Testis (tissue), 5 donors: ENCODE results near the gene MAOA. TPM values are rescaled to one million over a fixed set of nuclear protein-coding genes. Genes with fewer than 3 reads are reported as not detected.
"Not testable (repeated sequence)": the region's sequence is repeated elsewhere in the genome, so short reads cannot be mapped to it uniquely, and the experiment has no call there.

Source experiments
- DNase-seq: peaks from one replicate; pipeline ENCODE4 v3.0.0-alpha.2; 2019
- H3K27ac ChIP-seq, 2 donors: fragments of 200-600 bp; sonication (generic); one replicate each; pipeline ENCODE4 v1.5.1; 2019
- H3K27me3 ChIP-seq: fragments of 200-600 bp; sonication (generic); one replicate; pipeline ENCODE4 v1.5.1; 2019
- H3K36me3 ChIP-seq: fragments of 200-600 bp; sonication (generic); one replicate; pipeline ENCODE4 v1.5.1; 2017; ENCODE audit warnings: low read depth; ENCODE audit errors: missing control alignments
- H3K4me1 ChIP-seq: fragments of 200-600 bp; sonication (generic); one replicate; pipeline ENCODE4 v1.5.1; 2019
- H3K4me3 ChIP-seq, 2 donors: fragments of 200-600 bp; sonication (generic); one replicate each; pipeline ENCODE4 v1.5.1; 2017 to 2019
- H3K9me3 ChIP-seq: fragments of 200-600 bp; sonication (generic); one replicate; pipeline ENCODE4 v1.5.1; 2017
- CTCF ChIP-seq, 3 experiments: fragments of 450-650 bp in 2 of 3; fragments of 200-600 bp in 1 of 3; sonication (generic) in 1 of 3; IDR thresholded peaks; one replicate each; pipeline ENCODE4 v1.5.1; 2016 to 2019; ENCODE audit warnings: antibody characterized with exemption in 3 of 3, mild to moderate bottlenecking in 2 of 3, moderate library complexity in 1 of 3
- POLR2A ChIP-seq: fragments of 450-650 bp; IDR thresholded peaks from one replicate; pipeline ENCODE4 v1.6.1; 2017; ENCODE audit warnings: antibody characterized with exemption, mild to moderate bottlenecking, moderate library complexity
- WGBS, 2 donors: methylation state at CpG; one replicate each; pipeline ENCODE4 v1.1.5; 2018; 5-methylcytosine and 5-hydroxymethylcytosine counted together
- intact Hi-C: fragments of 100-400 bp; cut with DNase I; formaldehyde crosslinking; loops from one replicate; pipeline ENCODE4 v1.15.1; 2023; ENCODE audit warnings: low total_unique reads
- long read RNA-seq, 2 donors: transcript quantifications; one replicate each; lab custom pipeline, GENCODE V29; 2026
- polyA plus RNA-seq: library from polyadenylated mRNA; stranded (reverse); fragments of 350-450 nt; fragmentation: Illumina TruSeq; extraction: RNeasy Lipid Tissue Mini Kit (QIAGEN cat#74804); gene quantifications from one replicate; pipeline ENCODE4 v1.2.3, GENCODE V29; 2014; ENCODE audit warnings: low read depth, low replicate concordance; ENCODE audit not compliant: insufficient read depth
- total RNA-seq, 2 donors: library from RNA; depleted of rRNA; stranded (reverse); fragments of >200 nt; gene quantifications; one replicate each; pipeline ENCODE4 v1.2.3, GENCODE V29; 2016

MAOA gene
- 10 to 100 TPM in 1 of 2 donors, 1 to 10 TPM in 1; 6.5 to 12.3 TPM for total RNA-seq
- 11.8 TPM for polyA plus RNA-seq
- long read RNA-seq, donor 1, full-length matches to known transcripts: 1 of 1 reads
- long read RNA-seq, donor 1, partial matches to known transcripts: 0 of 1 reads
- long read RNA-seq, donor 1, other reads (novel, unspliced or antisense): 0 of 1 reads
- long read RNA-seq, donor 2, full-length matches to known transcripts: 1 of 1 reads
- long read RNA-seq, donor 2, partial matches to known transcripts: 0 of 1 reads
- long read RNA-seq, donor 2, other reads (novel, unspliced or antisense): 0 of 1 reads

GRCh38 chrX:43656005-43656494, at the start of gene MAOA:
TSS of gene MAOA (plus strand) at chrX:43656299. CDS start at chrX:43656342, 43 bp downstream.
- intact Hi-C loops: no loop called here
- peak within 1 kb of the TSS; percentile 63 to 70 for H3K4me3 ChIP-seq
- H3K27me3 ChIP-seq: no peaks in the 10 kb centered on the region
- TF ChIP-seq POLR2A (no peak), CTCF (IDR thresholded peaks at IDR 0.05) (no peak)
- no peaks in the 10 kb centered on the region for H3K4me1 ChIP-seq
- 18 to 29% methylated on average over 11 to 29 of the region's 29 CpGs for WGBS, 2 donors
- H3K9me3 ChIP-seq: no peaks in the 10 kb centered on the region
- H3K36me3 ChIP-seq: no peaks in the 10 kb centered on the region
- peak within 1 kb of the TSS; percentile 63 to 78 for H3K27ac ChIP-seq
- DNase-seq: peak; percentile 58

- intact Hi-C loops: no loop called here
- TF ChIP-seq POLR2A: no peak
- TF ChIP-seq CTCF (IDR thresholded peaks at IDR 0.05): no peak
- Histone ChIP-seq H3K4me3 (no peak overlapping the region), H3K9me3 (no peaks in the 10 kb centered on the region), H3K36me3 (no peaks in the 10 kb centered on the region), H3K27ac (no peak overlapping the region), H3K4me1 (no peaks in the 10 kb centered on the region), H3K27me3 (no peaks in the 10 kb centered on the region)
- DNase-seq: no peak
Observed at GRCh38 chrX:43612400-43612799, 43.7 kb upstream of the MAOA start.

- Histone ChIP-seq H3K4me1 (no peaks in the 10 kb centered on the region), H3K27ac (no peak overlapping the region), H3K36me3 (no peaks in the 10 kb centered on the region), H3K4me3 (no peak overlapping the region), H3K27me3 (no peaks in the 10 kb centered on the region), H3K9me3 (no peaks in the 10 kb centered on the region)
- WGBS, 2 donors: 51 to 52% methylated on average over 5 of the region's 5 CpGs
- intact Hi-C loops: no loop called here
- TF ChIP-seq CTCF (IDR thresholded peaks at IDR 0.05): no peak
- no peak for TF ChIP-seq POLR2A
- DNase-seq: no peak
Observed at GRCh38 chrX:43615660-43616059, 40.4 kb upstream of the MAOA start.

- H3K27me3 ChIP-seq: no peaks in the 10 kb centered on the region
- TF ChIP-seq POLR2A (no peak), CTCF (IDR thresholded peaks at IDR 0.05) (no peak)
- H3K4me3 ChIP-seq: no peak overlapping the region
- no peak overlapping the region for H3K27ac ChIP-seq
- H3K9me3 ChIP-seq: no peaks in the 10 kb centered on the region
- no peaks in the 10 kb centered on the region for H3K4me1 ChIP-seq
- H3K36me3 ChIP-seq: no peaks in the 10 kb centered on the region
- WGBS, 2 donors: 58 to 64% methylated on average over 3 of the region's 3 CpGs
- intact Hi-C loops: no loop called here
- peak; percentile 17 for DNase-seq
Observed at GRCh38 chrX:43618366-43619205, 37.5 kb upstream of the MAOA start.

- H3K36me3 ChIP-seq, DNase-seq, H3K4me3 ChIP-seq, H3K9me3 ChIP-seq, H3K27ac ChIP-seq, H3K27me3 ChIP-seq, H3K4me1 ChIP-seq, intact Hi-C loops: not testable (repeated sequence)
- 33 to 36% methylated on average over 2 of the region's 2 CpGs for WGBS, 2 donors
Observed at GRCh38 chrX:43619861-43620260, 36.2 kb upstream of the MAOA start.
